ENCODE measurements around the gene LRRTM4. TPM values are rescaled to one million over a fixed set of nuclear protein-coding genes. Genes with fewer than 3 reads are reported as not detected.

Gene LRRTM4
- total RNA-seq, 1 donor from 2014 or later: not detected

- CTCF ChIA-PET: no interaction called here
- DNase-seq (no peak), ATAC-seq (ENCODE audit: low read depth) (no peak)
- Mint-ChIP-seq H3K4me3 (no peak overlapping the region), H3K9me3 (peaks cover 2% of the 10 kb centered on the region), H3K4me1 (no peaks in the 10 kb centered on the region), H3K36me3 (ENCODE audit: low read depth) (no peaks in the 10 kb centered on the region), H3K27me3 (no peaks in the 10 kb centered on the region), H3K27ac (no peak overlapping the region)
- POLR2A ChIA-PET: no interaction called here
- intact Hi-C loops (cut with micrococcal nuclease): no loop called here
- no peak for TF ChIP-seq CTCF (IDR thresholded peaks at IDR 0.05)
These were observed 127.2 kb downstream of the LRRTM4 start for GRCh38 chr2:77395011-77395410.

GRCh38 chr2:77391119-77391518, 131.1 kb downstream of the LRRTM4 start:
- DNase-seq (no peak), ATAC-seq (ENCODE audit: low read depth) (no peak)
- POLR2A ChIA-PET: no interaction called here
- H3K27ac Mint-ChIP-seq: no peak overlapping the region
- CTCF ChIA-PET: no interaction called here
- TF ChIP-seq CTCF (IDR thresholded peaks at IDR 0.05): no peak
- no peaks in the 10 kb centered on the region for H3K36me3 Mint-ChIP-seq (ENCODE audit: low read depth)
- no peaks in the 10 kb centered on the region for H3K27me3 Mint-ChIP-seq
- no peaks in the 10 kb centered on the region for H3K4me1 Mint-ChIP-seq
- intact Hi-C loops (cut with micrococcal nuclease): no loop called here
- no peaks in the 10 kb centered on the region for H3K9me3 Mint-ChIP-seq
- H3K4me3 Mint-ChIP-seq: no peak overlapping the region

GRCh38 chr2:77387324-77387723, 134.9 kb downstream of the LRRTM4 start:
- H3K4me3 Mint-ChIP-seq: no peak overlapping the region
- DNase-seq: no peak
- ChIA-PET POLR2A (no interaction called here), CTCF (no interaction called here)
- no peak for TF ChIP-seq CTCF (IDR thresholded peaks at IDR 0.05)
- H3K27me3 Mint-ChIP-seq: no peaks in the 10 kb centered on the region
- peaks cover 2% of the 10 kb centered on the region for H3K9me3 Mint-ChIP-seq
- intact Hi-C loops (cut with micrococcal nuclease): no loop called here
- no peak overlapping the region for H3K27ac Mint-ChIP-seq
- ATAC-seq (ENCODE audit: low read depth): no peak
- H3K4me1 Mint-ChIP-seq: no peaks in the 10 kb centered on the region
- H3K36me3 Mint-ChIP-seq (ENCODE audit: low read depth): no peaks in the 10 kb centered on the region

GRCh38 chr2:77372636-77373035, 149.5 kb downstream of the LRRTM4 start:
- CTCF ChIA-PET: no interaction called here
- Mint-ChIP-seq H3K36me3 (ENCODE audit: low read depth) (no peaks in the 10 kb centered on the region), H3K9me3 (peaks cover 6% of the 10 kb centered on the region), H3K4me1 (no peaks in the 10 kb centered on the region), H3K4me3 (no peak overlapping the region), H3K27me3 (no peaks in the 10 kb centered on the region), H3K27ac (no peak overlapping the region)
- no peak for ATAC-seq (ENCODE audit: low read depth)
- DNase-seq: no peak
- no peak for TF ChIP-seq CTCF (IDR thresholded peaks at IDR 0.05)
- POLR2A ChIA-PET: no interaction called here
- intact Hi-C loops (cut with micrococcal nuclease): no loop called here

- no peak for TF ChIP-seq CTCF (IDR thresholded peaks at IDR 0.05)
- POLR2A ChIA-PET: no interaction called here
- ATAC-seq (ENCODE audit: low read depth): no peak
These were observed 151.7 kb downstream of the LRRTM4 start for GRCh38 chr2:77370511-77370910.

More at GRCh38 chr2:77370511-77370910, 151.7 kb downstream of the LRRTM4 start:
- H3K36me3 Mint-ChIP-seq (ENCODE audit: low read depth): no peaks in the 10 kb centered on the region
- no peaks in the 10 kb centered on the region for H3K27me3 Mint-ChIP-seq
- CTCF ChIA-PET: no interaction called here
- no peak overlapping the region for H3K27ac Mint-ChIP-seq
- H3K9me3 Mint-ChIP-seq: peaks cover 6% of the 10 kb centered on the region
- no peak for DNase-seq
- H3K4me3 Mint-ChIP-seq: no peak overlapping the region
- H3K4me1 Mint-ChIP-seq: no peaks in the 10 kb centered on the region
- intact Hi-C loops (cut with micrococcal nuclease): no loop called here

Data from activated B cell treated with CpG ODN at 0.5 μM for 24 hours (primary cell).